GM18507 (cell line): ENCODE results near the gene DNAAF2.
"Not testable (repeated sequence)": the region's sequence is repeated elsewhere in the genome, so short reads cannot be mapped to it uniquely, and the experiment has no call there.

Experiments
- DNase-seq: peaks from one replicate; pipeline ENCODE4 v3.0.0; 2011; ENCODE audit warnings: low read depth; ENCODE audit not compliant: insufficient read length; ENCODE audit errors: extremely low spot score
- FAIRE-seq: peaks from 2 replicates; lab custom pipeline; 2011; peaks lifted over from hg19 to GRCh38; lab: Jason Lieb, UNC

DNAAF2 gene

GRCh38 chr14:49623387-49623786 is 11.7 kb downstream of the DNAAF2 start:
- FAIRE-seq (no peak), DNase-seq (no peak)

- FAIRE-seq (no peak), DNase-seq (no peak)
These were observed 12.9 kb downstream of the DNAAF2 start for GRCh38 chr14:49622022-49622607.

- FAIRE-seq = no peak
- no peak for DNase-seq
These were observed 13.7 kb downstream of the DNAAF2 start for GRCh38 chr14:49621114-49621881.

DNA sequence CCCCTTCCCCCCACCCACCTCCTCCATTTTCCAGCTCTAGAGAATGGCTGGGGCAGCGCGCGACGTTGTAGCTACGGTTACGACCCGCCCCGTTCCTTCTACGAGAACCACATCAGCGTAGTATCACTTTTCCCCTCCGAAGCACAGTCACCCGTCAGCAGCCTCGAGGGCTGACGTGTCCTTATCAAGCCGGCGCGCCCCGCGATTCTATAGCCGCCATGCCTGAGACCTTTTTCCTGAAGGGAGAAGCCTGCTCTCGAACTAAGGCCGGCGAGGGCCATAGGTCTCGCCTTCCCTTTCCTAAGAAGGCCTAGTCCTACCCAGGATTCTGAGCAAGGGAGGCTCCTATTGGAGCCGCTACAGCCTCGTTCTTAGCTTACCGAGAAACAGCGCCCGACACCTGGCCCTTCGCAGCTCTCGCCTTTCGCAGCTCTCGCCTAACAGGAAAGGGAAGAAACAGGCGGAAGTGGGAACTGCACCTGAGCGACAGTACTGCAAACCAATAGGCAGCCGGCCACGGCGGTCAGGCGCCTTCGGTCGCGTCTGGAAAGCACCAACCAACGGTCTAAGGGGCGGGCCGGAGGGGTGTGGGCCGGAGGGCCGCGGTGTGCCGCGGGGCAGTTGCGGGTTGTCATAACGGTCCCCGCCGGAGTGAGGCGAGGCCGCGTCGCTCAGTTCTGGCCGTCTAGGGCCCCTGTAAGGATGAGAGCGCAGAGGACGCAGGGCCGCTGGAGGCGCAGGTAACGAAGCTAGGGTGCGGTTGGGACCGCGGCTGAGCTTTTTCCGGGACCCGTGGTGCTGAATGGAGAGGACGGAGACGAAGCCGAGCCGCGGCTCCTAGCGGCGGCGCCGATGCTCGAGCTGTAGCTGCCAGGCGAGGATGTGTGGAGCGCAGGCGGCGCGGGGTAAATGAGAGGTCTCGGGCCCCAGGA is 14.6 kb downstream of the DNAAF2 start, which contains the start of the genes MGAT2 and RPL36AL:
Gene MGAT2, plus strand, starts transcription at position 618 of the 932 bp plus-strand sequence. CDS start 470 bp downstream, outside the sequence.
Gene RPL36AL, minus strand, starts transcription at position 445 of the 932 bp plus-strand sequence. CDS start 1,522 bp downstream, outside the sequence.
- FAIRE-seq (peak; percentile 90), DNase-seq (peak; percentile 96)

- FAIRE-seq = no peak
- no peak for DNase-seq
These were observed 15.3 kb downstream of the DNAAF2 start for GRCh38 chr14:49619730-49620129.

GRCh38 chr14:49619273-49619672 is 15.8 kb downstream of the DNAAF2 start:
- not testable (repeated sequence) for FAIRE-seq, DNase-seq

- no peak for FAIRE-seq
- no peak for DNase-seq
These were observed 17.1 kb downstream of the DNAAF2 start for GRCh38 chr14:49617852-49618519.

DNA sequence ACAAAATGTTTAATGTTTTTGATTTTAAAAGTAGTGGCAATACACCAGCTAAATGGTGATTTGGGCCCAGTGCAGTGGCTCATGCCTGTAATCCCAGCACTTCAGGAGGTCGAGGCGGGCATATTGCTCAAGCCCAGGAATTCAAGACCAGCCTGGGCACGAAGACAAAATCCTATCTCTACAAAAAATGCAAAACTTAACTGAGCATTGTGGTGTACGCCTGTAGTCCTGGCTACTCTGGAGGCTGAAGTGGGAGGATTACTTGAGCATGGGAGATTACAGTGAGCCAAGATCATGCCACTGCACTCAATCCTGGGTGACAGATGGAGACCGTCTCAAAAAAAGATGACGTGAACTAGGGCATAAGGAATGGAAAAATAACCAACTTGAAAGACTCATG is 19.3 kb downstream of the DNAAF2 start:
- no peak for FAIRE-seq
- no peak for DNase-seq

- no peak for FAIRE-seq
- no peak for DNase-seq
These were observed 20.8 kb downstream of the DNAAF2 start for GRCh38 chr14:49614196-49614595.

- FAIRE-seq (no peak), DNase-seq (no peak)
These were observed 22.4 kb downstream of the DNAAF2 start for GRCh38 chr14:49612671-49613070.

DNA sequence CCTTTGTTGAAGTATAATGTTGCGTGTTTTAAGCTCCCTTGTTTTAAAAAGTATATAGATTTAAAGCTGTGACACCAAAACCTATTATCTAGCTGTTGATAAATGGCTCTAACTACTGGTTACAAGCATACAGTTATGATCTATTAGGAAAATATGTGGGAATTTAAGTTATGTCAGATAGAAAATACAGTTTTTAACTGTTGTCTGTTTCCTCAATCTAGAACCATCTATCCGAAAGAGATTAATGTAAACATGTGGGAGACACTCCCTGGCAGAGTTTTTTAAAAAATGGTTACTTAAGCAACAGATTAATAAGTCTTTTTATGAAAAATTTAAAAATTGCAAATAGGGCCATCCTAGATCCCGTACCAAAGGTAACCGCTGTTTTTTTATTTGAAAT is 22.8 kb downstream of the DNAAF2 start:
- FAIRE-seq = no peak
- no peak for DNase-seq

DNA sequence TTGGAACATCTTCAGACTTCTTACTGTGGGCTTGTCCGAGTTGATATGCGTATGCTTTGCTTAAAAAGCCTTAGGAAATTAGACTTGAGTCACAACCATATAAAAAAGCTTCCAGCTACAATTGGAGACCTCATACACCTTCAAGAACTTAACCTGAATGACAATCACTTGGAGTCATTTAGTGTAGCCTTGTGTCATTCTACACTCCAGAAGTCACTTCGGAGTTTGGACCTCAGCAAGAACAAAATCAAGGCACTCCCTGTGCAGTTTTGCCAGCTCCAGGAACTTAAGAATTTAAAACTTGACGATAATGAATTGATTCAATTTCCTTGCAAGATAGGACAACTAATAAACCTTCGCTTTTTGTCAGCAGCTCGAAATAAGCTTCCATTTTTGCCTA is 27.5 kb downstream of the DNAAF2 start:
- DNase-seq (no peak), FAIRE-seq (no peak)

GRCh38 chr14:49598485-49599300 is 36.4 kb downstream of the DNAAF2 start, which contains the start of gene LRR1:
Gene LRR1 (plus strand): TSS chr14:49598940. CDS start chr14:49599021, 81 bp downstream.
- DNase-seq (peak; percentile 54), FAIRE-seq (peak; percentile 76)

DNA sequence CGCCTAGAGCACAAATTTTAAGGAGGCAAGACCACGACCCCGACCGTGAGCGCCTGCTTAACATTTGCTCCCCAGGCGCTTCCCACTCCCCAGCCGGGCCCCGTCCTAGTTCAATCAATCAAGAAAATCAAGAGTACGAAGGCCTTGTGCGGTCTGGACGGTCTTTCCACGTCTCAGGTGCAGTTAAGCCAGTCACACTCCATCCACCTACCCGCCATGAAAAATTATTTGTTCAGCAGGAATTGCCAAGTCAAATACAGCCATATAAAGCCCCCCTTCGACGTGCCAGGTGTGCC is 36.9 kb downstream of the DNAAF2 start:
- no peak for DNase-seq

DNA sequence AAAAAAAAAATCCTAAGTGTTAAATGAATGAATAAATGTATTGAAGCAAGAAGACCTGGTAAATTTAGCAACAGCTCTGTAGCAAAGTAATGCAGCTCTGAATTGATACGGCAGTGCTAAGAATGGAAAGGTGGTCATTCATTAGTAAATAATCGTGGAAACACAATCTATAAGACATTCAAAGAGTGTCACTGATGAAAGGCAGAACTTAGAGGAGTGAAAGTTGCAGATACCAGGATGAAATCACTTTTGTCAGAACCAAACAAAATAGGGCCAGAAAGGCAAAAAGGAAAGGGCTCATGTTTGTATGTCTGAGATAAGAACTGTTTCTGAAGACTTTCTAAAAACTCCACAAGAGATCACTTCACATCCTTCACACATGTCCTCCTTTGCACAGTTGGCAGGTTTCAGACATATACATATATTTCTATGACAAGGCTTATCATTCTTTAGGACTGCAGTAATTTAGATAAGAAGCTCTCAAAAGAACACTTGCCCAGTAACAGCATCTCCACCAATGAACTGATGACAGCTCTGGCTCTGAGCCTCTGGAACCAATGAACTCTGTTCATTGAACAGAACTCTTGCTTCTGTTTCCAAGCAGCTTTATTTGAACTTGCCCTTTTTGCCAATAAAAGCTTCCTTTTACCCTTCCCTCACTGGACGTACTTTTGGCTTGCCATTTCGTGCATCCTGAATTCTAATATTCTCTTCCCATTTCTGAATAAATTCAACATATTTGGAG is 40.5 kb downstream of the DNAAF2 start:
- peak; percentile 69 for FAIRE-seq

More for the DNA sequence above, 36.9 kb downstream of the DNAAF2 start:
- no peak for FAIRE-seq

DNA sequence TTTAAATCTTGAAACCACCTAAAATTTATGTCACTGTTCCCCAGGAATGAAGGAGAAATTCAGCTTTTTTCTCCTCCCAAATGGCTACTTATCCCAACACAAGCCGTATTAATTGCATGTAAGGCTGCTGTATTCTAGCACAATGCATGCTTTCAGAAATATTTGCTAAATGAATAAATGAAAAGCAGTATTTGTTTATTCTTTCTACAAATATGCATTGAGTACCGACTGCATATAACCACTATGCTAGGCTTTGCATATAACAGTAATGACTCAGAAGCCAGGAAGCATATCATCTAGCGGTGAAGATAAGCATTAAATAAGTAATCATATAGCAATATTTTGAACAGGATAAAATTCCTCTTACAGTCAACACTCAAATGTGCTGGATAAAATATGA is 42.0 kb downstream of the DNAAF2 start:
- FAIRE-seq (no peak), DNase-seq (no peak)

More for the DNA sequence above, 40.5 kb downstream of the DNAAF2 start:
- no peak for DNase-seq

DNA sequence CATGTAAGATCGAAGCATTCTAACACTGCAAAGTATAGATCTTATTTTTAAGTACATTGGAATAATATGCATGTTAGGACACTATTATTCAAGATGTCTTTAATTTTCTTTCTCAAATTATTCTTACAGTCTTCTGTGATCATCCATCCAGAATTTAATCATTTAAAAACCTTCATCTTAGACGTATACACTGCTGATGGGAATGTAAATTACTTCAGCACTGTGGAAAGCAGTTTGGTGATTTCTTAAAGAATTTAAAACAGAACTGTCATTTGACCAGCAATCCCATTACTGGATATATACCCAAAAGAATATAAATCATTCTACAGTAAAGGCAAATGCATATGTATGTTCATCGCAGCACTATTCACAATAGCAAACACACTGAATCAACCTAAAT is 45.7 kb downstream of the DNAAF2 start:
- FAIRE-seq = no peak

More for the DNA sequence above, 45.7 kb downstream of the DNAAF2 start:
- no peak for DNase-seq
